ENCODE measurements around the gene INTS7.

The INTS7 gene

DNA sequence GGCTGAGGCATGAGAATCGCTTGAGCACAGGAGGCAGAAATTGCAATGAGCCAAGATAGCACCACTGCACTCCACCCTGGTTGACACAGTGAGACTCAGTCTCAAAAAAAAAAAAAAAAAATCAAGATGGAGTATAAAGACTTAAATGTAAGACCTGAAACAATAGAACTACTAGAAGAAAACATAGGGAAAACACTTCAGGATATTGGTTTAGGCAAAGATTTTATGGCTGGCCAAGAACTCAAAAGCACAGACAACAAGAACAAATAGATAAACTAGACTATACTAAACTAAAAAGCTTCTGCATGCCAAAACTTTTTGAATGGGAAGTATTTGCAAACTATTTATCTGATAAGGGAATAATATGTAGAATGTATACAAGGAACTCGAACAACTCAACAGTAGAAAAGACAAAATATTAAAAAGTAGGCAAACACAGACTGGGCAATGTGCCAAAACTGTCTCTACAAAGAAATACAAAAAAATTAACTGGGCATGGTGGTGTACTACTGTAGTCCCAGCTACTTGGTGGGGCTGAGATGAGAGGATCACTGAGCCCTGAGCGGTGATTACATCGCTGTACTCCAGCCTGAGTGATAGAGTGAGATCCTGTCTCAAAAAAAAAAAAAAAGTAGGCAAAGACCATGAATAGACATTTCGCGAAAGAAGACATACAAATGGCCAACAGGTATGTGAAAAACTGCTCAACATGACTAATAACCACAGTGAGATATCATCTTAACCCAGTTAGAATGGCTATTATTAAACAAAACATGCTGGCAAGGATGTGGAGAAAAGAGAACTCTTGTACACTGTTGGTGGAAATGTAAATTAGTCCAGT is 25.5 kb upstream of the INTS7 start:
- DNase-seq (ENCODE audit: insufficient read length) (no peak), FAIRE-seq (no peak)
- no peak for TF ChIP-seq TAF1 (IDR thresholded peaks at IDR 0.05; ENCODE audit: borderline replicate concordance, low read depth, low read length)
- TF ChIP-seq POLR2AphosphoS5 (IDR thresholded peaks at IDR 0.05; ENCODE audit: low read depth, low read length): no peak
- no peak for TF ChIP-seq POLR2A (IDR thresholded peaks at IDR 0.05; ENCODE audit: low read depth, low read length)

- TF ChIP-seq TAF1 (IDR thresholded peaks at IDR 0.05; ENCODE audit: borderline replicate concordance, low read depth, low read length): no peak
- TF ChIP-seq POLR2AphosphoS5 (IDR thresholded peaks at IDR 0.05; ENCODE audit: low read depth, low read length): no peak
- no peak for TF ChIP-seq POLR2A (IDR thresholded peaks at IDR 0.05; ENCODE audit: low read depth, low read length)
- no peak for FAIRE-seq
- no peak for DNase-seq (ENCODE audit: insufficient read length)
These were observed 20.0 kb upstream of the INTS7 start for GRCh38 chr1:212055333-212055732.

DNA sequence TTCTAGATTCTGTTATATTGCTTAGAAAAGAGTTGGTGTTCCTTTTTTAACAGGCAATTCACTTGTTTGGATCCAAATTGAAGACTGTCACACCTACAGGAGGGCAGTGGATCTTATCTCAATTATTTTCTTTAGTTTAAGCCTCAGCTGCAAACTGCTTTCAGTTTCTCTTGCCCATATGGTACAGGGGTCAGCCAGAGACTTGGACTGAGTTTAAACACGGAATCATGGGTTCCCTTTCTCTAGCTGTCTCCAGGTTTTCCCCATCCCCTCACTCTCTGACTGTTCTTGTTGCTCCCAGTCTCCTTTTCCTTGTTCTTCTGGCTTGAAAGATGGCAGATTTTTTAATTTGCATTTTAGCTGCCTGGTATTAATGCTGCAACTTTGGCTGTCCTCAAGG is 18.6 kb upstream of the INTS7 start:
- DNase-seq (ENCODE audit: insufficient read length) (no peak), FAIRE-seq (no peak)
- TF ChIP-seq POLR2A (IDR thresholded peaks at IDR 0.05; ENCODE audit: low read depth, low read length) (no peak), POLR2AphosphoS5 (IDR thresholded peaks at IDR 0.05; ENCODE audit: low read depth, low read length) (no peak), TAF1 (IDR thresholded peaks at IDR 0.05; ENCODE audit: borderline replicate concordance, low read depth, low read length) (no peak)

- DNase-seq (ENCODE audit: insufficient read length) (no peak), FAIRE-seq (no peak)
- TF ChIP-seq POLR2AphosphoS5 (IDR thresholded peaks at IDR 0.05; ENCODE audit: low read depth, low read length) (no peak), POLR2A (IDR thresholded peaks at IDR 0.05; ENCODE audit: low read depth, low read length) (no peak), TAF1 (IDR thresholded peaks at IDR 0.05; ENCODE audit: borderline replicate concordance, low read depth, low read length) (no peak)
These were observed 10.6 kb upstream of the INTS7 start for GRCh38 chr1:212045981-212046380.

DNA sequence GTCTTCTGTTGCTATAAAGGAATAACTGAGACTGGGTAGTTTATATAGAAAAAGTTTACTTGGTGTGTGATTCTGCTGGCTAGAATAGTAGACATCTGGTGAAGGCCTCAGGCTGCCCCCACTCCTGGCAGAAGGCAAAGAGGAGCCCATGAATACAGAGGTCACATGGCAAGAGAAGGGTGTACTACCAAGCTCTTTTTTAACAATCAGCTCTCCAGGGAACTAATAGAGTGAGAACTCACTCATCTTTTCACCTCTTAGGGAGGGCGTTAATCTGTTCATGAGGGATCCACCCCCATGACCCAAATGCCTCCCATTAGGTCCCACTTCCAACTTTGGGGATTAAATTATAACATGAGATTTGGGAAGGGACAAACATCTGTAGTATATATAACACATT is 9.5 kb upstream of the INTS7 start:
- TF ChIP-seq TAF1 (IDR thresholded peaks at IDR 0.05; ENCODE audit: borderline replicate concordance, low read depth, low read length) (no peak), POLR2A (IDR thresholded peaks at IDR 0.05; ENCODE audit: low read depth, low read length) (no peak), POLR2AphosphoS5 (IDR thresholded peaks at IDR 0.05; ENCODE audit: low read depth, low read length) (no peak)
- no peak for DNase-seq (ENCODE audit: insufficient read length)
- FAIRE-seq: no peak

- FAIRE-seq (no peak), DNase-seq (ENCODE audit: insufficient read length) (no peak)
- TF ChIP-seq POLR2AphosphoS5 (IDR thresholded peaks at IDR 0.05; ENCODE audit: low read depth, low read length) (no peak), POLR2A (IDR thresholded peaks at IDR 0.05; ENCODE audit: low read depth, low read length) (no peak), TAF1 (IDR thresholded peaks at IDR 0.05; ENCODE audit: borderline replicate concordance, low read depth, low read length) (no peak)
These were observed 7.1 kb upstream of the INTS7 start for GRCh38 chr1:212042436-212042835.

- TF ChIP-seq TAF1 (IDR thresholded peaks at IDR 0.05; ENCODE audit: borderline replicate concordance, low read depth, low read length) (no peak), POLR2A (IDR thresholded peaks at IDR 0.05; ENCODE audit: low read depth, low read length) (no peak), POLR2AphosphoS5 (IDR thresholded peaks at IDR 0.05; ENCODE audit: low read depth, low read length) (no peak)
- peak; percentile 76 for FAIRE-seq
- no peak for DNase-seq (ENCODE audit: insufficient read length)
These were observed 5.5 kb upstream of the INTS7 start for GRCh38 chr1:212040629-212041412.

DNA sequence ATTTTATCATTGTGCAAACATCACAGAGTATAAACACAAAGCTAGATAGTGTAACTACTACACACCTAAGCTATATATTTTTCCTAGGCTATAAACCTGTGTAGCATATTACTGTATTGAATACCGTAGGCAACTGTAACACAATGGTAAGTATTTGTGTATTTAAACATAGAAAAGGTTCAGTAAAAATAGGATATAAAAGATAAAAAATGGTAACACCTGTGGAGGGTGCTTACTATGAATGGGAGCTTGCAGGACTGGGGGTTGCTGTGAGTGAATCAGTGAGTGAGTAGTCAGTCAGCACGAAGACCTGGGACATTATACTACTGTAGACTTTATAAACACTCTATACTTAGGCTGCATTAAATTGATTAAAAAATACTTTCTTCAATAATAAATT is 4.3 kb upstream of the INTS7 start:
- no peak for DNase-seq (ENCODE audit: insufficient read length)
- FAIRE-seq: no peak
- TF ChIP-seq POLR2AphosphoS5 (IDR thresholded peaks at IDR 0.05; ENCODE audit: low read depth, low read length): no peak
- no peak for TF ChIP-seq TAF1 (IDR thresholded peaks at IDR 0.05; ENCODE audit: borderline replicate concordance, low read depth, low read length)
- TF ChIP-seq POLR2A (IDR thresholded peaks at IDR 0.05; ENCODE audit: low read depth, low read length): no peak

DNA sequence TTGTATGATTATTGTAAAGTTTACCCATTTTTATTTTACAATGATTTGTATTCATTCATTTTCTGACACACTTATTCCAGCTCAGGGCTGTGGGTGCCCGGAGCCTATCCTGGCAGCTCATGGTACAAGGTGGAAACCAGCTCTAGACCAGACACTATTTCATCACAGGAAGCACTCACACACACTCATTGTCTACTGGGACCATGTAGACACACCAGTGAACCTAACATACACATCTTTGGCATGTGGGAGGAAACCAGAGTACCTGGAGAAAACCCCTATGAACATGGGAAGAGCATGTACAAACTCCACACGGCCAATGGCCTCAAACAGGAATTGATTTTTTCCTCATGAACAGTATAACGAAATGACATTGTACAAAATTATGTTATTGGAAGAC is 2.5 kb upstream of the INTS7 start:
- no peak for FAIRE-seq

DNA sequence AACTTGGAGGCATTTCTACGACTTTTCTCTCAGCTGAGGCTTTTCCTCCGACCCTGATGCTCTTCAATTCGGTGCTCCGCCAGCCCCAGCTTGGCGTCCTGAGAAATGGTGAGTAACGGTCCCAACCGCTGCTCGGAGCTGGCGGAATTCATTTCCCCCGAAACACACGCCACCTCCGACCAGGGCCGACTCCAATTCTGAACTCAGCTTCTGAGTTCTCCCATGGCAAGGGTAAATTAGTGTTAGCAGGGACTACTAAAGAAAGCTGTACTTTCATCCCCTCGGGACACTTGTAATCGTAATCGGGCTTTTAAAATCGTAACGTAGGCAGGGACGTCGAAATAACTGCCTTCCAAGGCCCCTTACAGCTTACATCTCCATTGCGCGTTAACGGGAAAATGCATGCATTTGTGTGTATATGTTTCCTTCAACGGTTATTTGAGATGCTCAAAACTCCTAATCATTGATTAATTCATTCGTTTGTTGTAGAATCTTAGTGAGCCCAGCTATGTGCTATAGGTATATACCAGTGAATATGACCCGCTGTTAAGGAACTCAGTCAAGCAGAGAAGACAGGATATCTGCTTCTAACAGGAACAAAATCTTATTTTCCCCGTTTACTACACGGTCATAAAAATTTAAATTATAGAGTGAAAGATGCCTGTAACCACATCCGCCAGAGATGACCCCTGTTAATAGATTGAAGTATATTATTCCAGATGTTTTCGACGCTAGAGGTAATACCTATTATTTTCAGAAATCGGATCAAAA is 663 bp upstream of the INTS7 start:
- DNase-seq (ENCODE audit: insufficient read length) (no peak), FAIRE-seq (peak; percentile 66)
- TF ChIP-seq POLR2AphosphoS5 (IDR thresholded peaks at IDR 0.05; ENCODE audit: low read depth, low read length): no peak
- TF ChIP-seq TAF1 (IDR thresholded peaks at IDR 0.05; ENCODE audit: borderline replicate concordance, low read depth, low read length): peak; percentile 27; the same call in 1 of the 2 replicates

More for the DNA sequence above, 2.5 kb upstream of the INTS7 start:
- DNase-seq (ENCODE audit: insufficient read length): no peak
- TF ChIP-seq POLR2A (IDR thresholded peaks at IDR 0.05; ENCODE audit: low read depth, low read length) (no peak), TAF1 (IDR thresholded peaks at IDR 0.05; ENCODE audit: borderline replicate concordance, low read depth, low read length) (no peak), POLR2AphosphoS5 (IDR thresholded peaks at IDR 0.05; ENCODE audit: low read depth, low read length) (no peak)

DNA sequence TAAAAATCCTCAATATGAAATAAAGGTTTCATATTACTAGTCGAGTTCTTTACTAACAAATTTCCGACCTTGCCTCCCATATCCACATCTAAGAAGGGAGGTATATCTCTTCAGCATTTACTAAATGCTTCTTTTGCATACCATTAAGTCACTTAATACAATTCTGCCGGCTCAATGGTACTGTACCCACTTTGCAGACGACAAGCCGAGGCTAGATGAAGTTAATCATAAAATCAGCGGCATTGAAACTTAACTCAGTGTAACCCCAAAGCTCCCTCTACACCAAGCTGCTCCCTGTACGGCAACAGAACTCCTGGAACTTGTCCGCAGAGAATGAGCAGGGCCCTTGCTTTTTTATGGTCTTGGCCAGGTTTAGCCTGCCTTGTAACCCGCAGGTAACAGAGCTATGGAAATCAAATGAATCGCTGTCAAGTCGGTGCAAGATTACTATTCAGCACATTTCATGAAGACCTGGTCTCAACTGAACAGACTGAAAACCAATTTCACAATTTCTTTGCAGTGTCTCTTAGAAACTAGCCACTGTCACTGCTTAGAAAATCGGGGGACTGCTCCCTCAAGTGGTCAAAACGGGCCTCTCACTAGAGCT is 738 bp downstream of the INTS7 start:
- FAIRE-seq: no peak
- DNase-seq (ENCODE audit: insufficient read length): no peak
- TF ChIP-seq POLR2A (IDR thresholded peaks at IDR 0.05; ENCODE audit: low read depth, low read length) (no peak), TAF1 (IDR thresholded peaks at IDR 0.05; ENCODE audit: borderline replicate concordance, low read depth, low read length) (no peak), POLR2AphosphoS5 (IDR thresholded peaks at IDR 0.05; ENCODE audit: low read depth, low read length) (no peak)
